ENCODE results near the gene ST13. TPM values are rescaled to one million over a fixed set of nuclear protein-coding genes. Genes with fewer than 3 reads are reported as not detected.

The ST13 gene
- total and polyA plus RNA-seq, 9 of the 15 experiments (the other 6 are each of a cell fraction or from before 2014, with no cell fraction given) = 53.6 to 311 (median 195) TPM

DNA sequence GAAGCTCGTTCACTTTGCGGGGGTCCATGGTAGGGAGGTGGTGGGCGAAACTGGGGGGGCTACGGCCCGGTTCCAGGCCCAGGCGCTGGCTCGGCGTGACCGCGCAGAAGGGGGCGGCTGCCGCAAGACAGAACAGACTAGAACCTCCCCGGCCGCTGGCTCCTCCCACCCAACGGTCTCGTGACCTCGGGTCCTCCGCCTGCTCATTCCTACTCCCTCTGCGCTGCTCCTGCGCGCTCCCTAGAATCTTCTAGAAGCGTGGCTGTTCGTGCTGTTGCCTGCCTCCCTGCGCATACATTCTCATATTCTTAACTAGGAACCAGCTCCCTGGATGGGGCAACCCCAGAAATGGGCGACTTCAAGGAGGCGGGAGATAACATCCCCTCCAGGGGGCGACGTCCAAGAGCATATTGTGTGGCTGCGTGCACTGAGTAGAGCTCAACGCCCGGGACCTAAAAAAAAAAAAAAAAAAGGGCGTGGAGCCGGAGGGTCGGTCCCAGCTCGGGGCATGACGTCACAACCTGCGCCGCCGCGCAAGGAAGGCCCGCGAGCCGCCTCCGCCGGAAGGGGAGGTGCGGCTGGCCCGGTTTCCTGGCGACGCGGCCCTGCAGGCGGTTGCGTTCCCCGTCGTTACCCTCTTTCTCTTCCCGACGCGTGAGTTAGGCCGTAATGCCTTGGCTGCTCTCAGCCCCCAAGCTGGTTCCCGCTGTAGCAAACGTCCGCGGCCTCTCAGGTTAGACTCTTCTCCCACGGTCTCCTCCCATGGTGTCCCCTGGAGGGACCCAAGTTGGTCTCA is at the start of gene ST13, which contains the start of gene XPNPEP3 (continued):
- TF ChIP-seq KDM5B (IDR thresholded peaks at IDR 0.05; ENCODE audit: insufficient replicate concordance, low read depth, low read length) = peak; percentile 49
- TF ChIP-seq NRF1 (conservative IDR thresholded peaks at IDR 0.05 in 1 of 2, IDR thresholded peaks at IDR 0.05 in 1 of 2) = peak; percentile 88 to 90
- TF ChIP-seq, protein P1, sequence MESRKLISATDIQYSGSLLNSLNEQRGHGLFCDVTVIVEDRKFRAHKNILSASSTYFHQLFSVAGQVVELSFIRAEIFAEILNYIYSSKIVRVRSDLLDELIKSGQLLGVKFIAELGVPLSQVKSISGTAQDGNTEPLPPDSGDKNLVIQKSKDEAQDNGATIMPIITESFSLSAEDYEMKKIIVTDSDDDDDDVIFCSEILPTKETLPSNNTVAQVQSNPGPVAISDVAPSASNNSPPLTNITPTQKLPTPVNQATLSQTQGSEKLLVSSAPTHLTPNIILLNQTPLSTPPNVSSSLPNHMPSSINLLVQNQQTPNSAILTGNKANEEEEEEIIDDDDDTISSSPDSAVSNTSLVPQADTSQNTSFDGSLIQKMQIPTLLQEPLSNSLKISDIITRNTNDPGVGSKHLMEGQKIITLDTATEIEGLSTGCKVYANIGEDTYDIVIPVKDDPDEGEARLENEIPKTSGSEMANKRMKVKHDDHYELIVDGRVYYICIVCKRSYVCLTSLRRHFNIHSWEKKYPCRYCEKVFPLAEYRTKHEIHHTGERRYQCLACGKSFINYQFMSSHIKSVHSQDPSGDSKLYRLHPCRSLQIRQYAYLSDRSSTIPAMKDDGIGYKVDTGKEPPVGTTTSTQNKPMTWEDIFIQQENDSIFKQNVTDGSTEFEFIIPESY (CRISPR knock-in tag; IDR thresholded peaks at IDR 0.05) = no peak
- 0 out of 2 replicates have a peak, but pooled peaks have one; percentile 18 for TF ChIP-seq TAL1 (IDR thresholded peaks at IDR 0.05)
- TF ChIP-seq KAT2B (IDR thresholded peaks at IDR 0.05; ENCODE audit: low read depth, low read length) = no peak
- TF ChIP-seq JUN (IDR thresholded peaks at IDR 0.05; ENCODE audit: borderline replicate concordance, low read depth, low read length) = no peak; the same call in 1 of the 2 replicates
- no peak for TF ChIP-seq JUN (CRISPR knock-in tag; IDR thresholded peaks at IDR 0.05; ENCODE audit: borderline replicate concordance)
- TF ChIP-seq ETS2 (tag; IDR thresholded peaks at IDR 0.05; ENCODE audit: borderline replicate concordance, poor library complexity, severe bottlenecking) = no peak
- TF ChIP-seq TAF7 (tag; IDR thresholded peaks at IDR 0.05) = no peak
- TF ChIP-seq HES1 (IDR thresholded peaks at IDR 0.05; ENCODE audit: low read depth) = no peak
- no peak for TF ChIP-seq MAFK (IDR thresholded peaks at IDR 0.05; ENCODE audit: low read length)
- no peak for TF ChIP-seq ZNF311 (CRISPR knock-in tag; IDR thresholded peaks at IDR 0.05)
- TF ChIP-seq, protein P2, sequence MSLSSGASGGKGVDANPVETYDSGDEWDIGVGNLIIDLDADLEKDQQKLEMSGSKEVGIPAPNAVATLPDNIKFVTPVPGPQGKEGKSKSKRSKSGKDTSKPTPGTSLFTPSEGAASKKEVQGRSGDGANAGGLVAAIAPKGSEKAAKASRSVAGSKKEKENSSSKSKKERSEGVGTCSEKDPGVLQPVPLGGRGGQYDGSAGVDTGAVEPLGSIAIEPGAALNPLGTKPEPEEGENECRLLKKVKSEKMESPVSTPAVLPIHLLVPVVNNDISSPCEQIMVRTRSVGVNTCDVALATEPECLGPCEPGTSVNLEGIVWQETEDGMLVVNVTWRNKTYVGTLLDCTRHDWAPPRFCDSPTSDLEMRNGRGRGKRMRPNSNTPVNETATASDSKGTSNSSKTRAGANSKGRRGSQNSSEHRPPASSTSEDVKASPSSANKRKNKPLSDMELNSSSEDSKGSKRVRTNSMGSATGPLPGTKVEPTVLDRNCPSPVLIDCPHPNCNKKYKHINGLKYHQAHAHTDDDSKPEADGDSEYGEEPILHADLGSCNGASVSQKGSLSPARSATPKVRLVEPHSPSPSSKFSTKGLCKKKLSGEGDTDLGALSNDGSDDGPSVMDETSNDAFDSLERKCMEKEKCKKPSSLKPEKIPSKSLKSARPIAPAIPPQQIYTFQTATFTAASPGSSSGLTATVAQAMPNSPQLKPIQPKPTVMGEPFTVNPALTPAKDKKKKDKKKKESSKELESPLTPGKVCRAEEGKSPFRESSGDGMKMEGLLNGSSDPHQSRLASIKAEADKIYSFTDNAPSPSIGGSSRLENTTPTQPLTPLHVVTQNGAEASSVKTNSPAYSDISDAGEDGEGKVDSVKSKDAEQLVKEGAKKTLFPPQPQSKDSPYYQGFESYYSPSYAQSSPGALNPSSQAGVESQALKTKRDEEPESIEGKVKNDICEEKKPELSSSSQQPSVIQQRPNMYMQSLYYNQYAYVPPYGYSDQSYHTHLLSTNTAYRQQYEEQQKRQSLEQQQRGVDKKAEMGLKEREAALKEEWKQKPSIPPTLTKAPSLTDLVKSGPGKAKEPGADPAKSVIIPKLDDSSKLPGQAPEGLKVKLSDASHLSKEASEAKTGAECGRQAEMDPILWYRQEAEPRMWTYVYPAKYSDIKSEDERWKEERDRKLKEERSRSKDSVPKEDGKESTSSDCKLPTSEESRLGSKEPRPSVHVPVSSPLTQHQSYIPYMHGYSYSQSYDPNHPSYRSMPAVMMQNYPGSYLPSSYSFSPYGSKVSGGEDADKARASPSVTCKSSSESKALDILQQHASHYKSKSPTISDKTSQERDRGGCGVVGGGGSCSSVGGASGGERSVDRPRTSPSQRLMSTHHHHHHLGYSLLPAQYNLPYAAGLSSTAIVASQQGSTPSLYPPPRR (CRISPR knock-in tag; IDR thresholded peaks at IDR 0.05; ENCODE audit: borderline replicate concordance) = no peak
- TF ChIP-seq, protein P3, sequence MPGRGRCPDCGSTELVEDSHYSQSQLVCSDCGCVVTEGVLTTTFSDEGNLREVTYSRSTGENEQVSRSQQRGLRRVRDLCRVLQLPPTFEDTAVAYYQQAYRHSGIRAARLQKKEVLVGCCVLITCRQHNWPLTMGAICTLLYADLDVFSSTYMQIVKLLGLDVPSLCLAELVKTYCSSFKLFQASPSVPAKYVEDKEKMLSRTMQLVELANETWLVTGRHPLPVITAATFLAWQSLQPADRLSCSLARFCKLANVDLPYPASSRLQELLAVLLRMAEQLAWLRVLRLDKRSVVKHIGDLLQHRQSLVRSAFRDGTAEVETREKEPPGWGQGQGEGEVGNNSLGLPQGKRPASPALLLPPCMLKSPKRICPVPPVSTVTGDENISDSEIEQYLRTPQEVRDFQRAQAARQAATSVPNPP (IDR thresholded peaks at IDR 0.05; ENCODE audit: borderline replicate concordance, insufficient read depth, insufficient read length) = no peak
- no peak for TF ChIP-seq HNRNPL (IDR thresholded peaks at IDR 0.05; ENCODE audit: low read depth, low read length)
- no peak for TF ChIP-seq PRMT5 (CRISPR knock-in tag; IDR thresholded peaks at IDR 0.05)
- TF ChIP-seq TAF9B (IDR thresholded peaks at IDR 0.05; ENCODE audit: partially characterized antibody) = no peak
- TF ChIP-seq COPS2 (conservative IDR thresholded peaks at IDR 0.05) = no peak
- TF ChIP-seq ZNF717 (CRISPR knock-in tag; IDR thresholded peaks at IDR 0.05) = no peak
- no peak for TF ChIP-seq ZNF232 (CRISPR knock-in tag; IDR thresholded peaks at IDR 0.05)

Measured in K562 (cell line).